Activated CD8-positive, alpha-beta T cell treated with anti-CD3 and anti-CD28 coated beads, Interleukin-2, amount 10 ng/mL, durations not matched to agents 7 days and 5 days (primary cell): ENCODE data around the gene PAGE2B. TPM values are rescaled to one million over a fixed set of nuclear protein-coding genes. Genes with fewer than 3 reads are reported as not detected.
A peak's percentile ranks its signal among the peaks of the same experiment; 100 is the strongest.
"Not testable (repeated sequence)": the region's sequence is repeated elsewhere in the genome, so short reads cannot be mapped to it uniquely, and the experiment has no call there.

Source experiments
- ATAC-seq: fragments of 150-1000 bp; cut with Tn5 transposase; one replicate; pipeline ENCODE4 v1.10.0; 2021; ENCODE audit warnings: moderate library complexity
- CTCF ChIA-PET: fragments of 350-600 bp; sonication (Branson Sonifier 250); formaldehyde crosslinking; loops from one replicate; lab custom pipeline; 2021; ENCODE audit warnings: antibody characterized with exemption; lab: Charles Lee
- POLR2A ChIA-PET: fragments of 350-600 bp; sonication (Branson Sonifier 250); formaldehyde crosslinking; loops from one replicate; lab custom pipeline; 2021; ENCODE audit warnings: antibody characterized with exemption; lab: Charles Lee
- DNase-seq: peaks from one replicate; pipeline ENCODE4 v3.0.0-alpha.2; 2020
- H3K27ac Mint-ChIP-seq: one replicate; pipeline ENCODE4 v1.8.0; 2021; ENCODE audit warnings: mild to moderate bottlenecking, mixed read lengths
- H3K27me3 Mint-ChIP-seq: one replicate; pipeline ENCODE4 v1.8.0; 2021; ENCODE audit warnings: low read depth, mixed read lengths
- H3K36me3 Mint-ChIP-seq: one replicate; pipeline ENCODE4 v1.8.0; 2021; ENCODE audit warnings: low read depth, mixed read lengths
- H3K4me1 Mint-ChIP-seq: one replicate; pipeline ENCODE4 v1.8.0; 2021; ENCODE audit warnings: low read depth, mixed read lengths
- H3K4me3 Mint-ChIP-seq: one replicate; pipeline ENCODE4 v1.8.0; 2021; ENCODE audit warnings: mild to moderate bottlenecking, mixed read lengths
- H3K9me3 Mint-ChIP-seq: one replicate; pipeline ENCODE4 v1.8.0; 2022; ENCODE audit warnings: mixed read lengths; ENCODE audit not compliant: insufficient read depth
- total RNA-seq, 2 experiments: library from RNA; stranded (reverse); gene quantifications; one replicate each; pipeline ENCODE4 v1.2.3, GENCODE V29; 2021

The PAGE2B gene
- total RNA-seq, 2 experiments from 2014 or later: 0.97 TPM; not detected in 1

GRCh38 chrX:55056820-55057674 lies 17.8 kb upstream of the PAGE2B start:
- H3K27ac Mint-ChIP-seq: no peak overlapping the region
- peaks cover 9% of the 10 kb centered on the region for H3K4me1 Mint-ChIP-seq
- peaks cover 2% of the 10 kb centered on the region for H3K27me3 Mint-ChIP-seq
- H3K9me3 Mint-ChIP-seq: no peaks in the 10 kb centered on the region
- DNase-seq: peak; percentile 22
- ATAC-seq: peak; percentile 82
- H3K4me3 Mint-ChIP-seq: peak overlapping the region; percentile 36
- no peaks in the 10 kb centered on the region for H3K36me3 Mint-ChIP-seq
- ChIA-PET CTCF (interaction anchor here (0.9 to 1.3 kb wide), 8 partner anchors 12 to 1754 kb away, joined by 3 to 10 read pairs (median 4); partner anchors contain the start of gene APEX2), POLR2A (interaction anchor here (1.0 kb wide), 1 partner anchor 57 kb away, joined by 4 read pairs; the partner anchor contains the start of gene APEX2)

GRCh38 chrX:55057675-55058249 lies 17.1 kb upstream of the PAGE2B start:
- no peaks in the 10 kb centered on the region for H3K9me3 Mint-ChIP-seq
- ChIA-PET POLR2A (interaction anchor here (1.0 kb wide), 1 partner anchor 58 kb away, joined by 4 read pairs; the partner anchor contains the start of gene APEX2), CTCF (interaction anchor here (0.9 to 1.3 kb wide), 8 partner anchors 13 to 1755 kb away, joined by 3 to 10 read pairs (median 4); partner anchors contain the start of gene APEX2)
- ATAC-seq (peak; percentile 70), DNase-seq (peak; percentile 46)
- H3K36me3 Mint-ChIP-seq: no peaks in the 10 kb centered on the region
- H3K27ac Mint-ChIP-seq: no peak overlapping the region
- H3K4me3 Mint-ChIP-seq: peak overlapping the region; percentile 36
- H3K4me1 Mint-ChIP-seq: peaks cover 9% of the 10 kb centered on the region
- peaks cover 2% of the 10 kb centered on the region for H3K27me3 Mint-ChIP-seq

GRCh38 chrX:55067180-55067579 lies 7.7 kb upstream of the PAGE2B start:
- H3K4me3 Mint-ChIP-seq, DNase-seq, POLR2A ChIA-PET, H3K27ac Mint-ChIP-seq, H3K36me3 Mint-ChIP-seq, H3K27me3 Mint-ChIP-seq, H3K4me1 Mint-ChIP-seq, CTCF ChIA-PET, H3K9me3 Mint-ChIP-seq, ATAC-seq: not testable (repeated sequence)

GRCh38 chrX:55072286-55072685 lies 2.5 kb upstream of the PAGE2B start:
- H3K4me3 Mint-ChIP-seq: no peak overlapping the region
- no peak overlapping the region for H3K27ac Mint-ChIP-seq
- no peaks in the 10 kb centered on the region for H3K4me1 Mint-ChIP-seq
- ChIA-PET POLR2A (no interaction called here), CTCF (interaction anchor here (0.9 kb wide), 1 partner anchor 15 kb away, joined by 3 read pairs; no protein-coding TSS in a partner anchor)
- no peaks in the 10 kb centered on the region for H3K36me3 Mint-ChIP-seq
- H3K27me3 Mint-ChIP-seq: no peaks in the 10 kb centered on the region
- ATAC-seq (no peak), DNase-seq (no peak)
- H3K9me3 Mint-ChIP-seq: no peaks in the 10 kb centered on the region

GRCh38 chrX:55088795-55089489 lies 14.1 kb downstream of the PAGE2B start, which contains the start of gene PAGE2:
PAGE2 (plus strand) TSS chrX:55089018; CDS start chrX:55090021, 1,003 bp downstream.
- POLR2A ChIA-PET: no interaction called here
- no peak for DNase-seq
- no peak within 1 kb of the TSS for H3K4me3 Mint-ChIP-seq
- H3K4me1 Mint-ChIP-seq: no peaks in the 10 kb centered on the region
- H3K27me3 Mint-ChIP-seq: no peaks in the 10 kb centered on the region
- no peaks in the 10 kb centered on the region for H3K36me3 Mint-ChIP-seq
- CTCF ChIA-PET: no interaction called here
- no peaks in the 10 kb centered on the region for H3K9me3 Mint-ChIP-seq
- H3K27ac Mint-ChIP-seq: no peak within 1 kb of the TSS
- ATAC-seq: no peak

GRCh38 chrX:55098691-55099090 lies 23.9 kb downstream of the PAGE2B start:
- no peak for ATAC-seq
- CTCF ChIA-PET: no interaction called here

GRCh38 chrX:55099162-55099561 lies 24.3 kb downstream of the PAGE2B start:
- H3K36me3 Mint-ChIP-seq: no peaks in the 10 kb centered on the region
- peaks cover 2% of the 10 kb centered on the region for H3K27me3 Mint-ChIP-seq
- DNase-seq (no peak), ATAC-seq (no peak)
- ChIA-PET POLR2A (no interaction called here), CTCF (no interaction called here)
- H3K4me3 Mint-ChIP-seq: no peak overlapping the region
- peaks cover 6% of the 10 kb centered on the region for H3K4me1 Mint-ChIP-seq
- no peak overlapping the region for H3K27ac Mint-ChIP-seq
- H3K9me3 Mint-ChIP-seq: no peaks in the 10 kb centered on the region

More at GRCh38 chrX:55098691-55099090, 23.9 kb downstream of the PAGE2B start:
- POLR2A ChIA-PET: no interaction called here
- Mint-ChIP-seq H3K27me3 (peaks cover 2% of the 10 kb centered on the region), H3K4me3 (no peak overlapping the region), H3K27ac (no peak overlapping the region), H3K9me3 (no peaks in the 10 kb centered on the region), H3K36me3 (no peaks in the 10 kb centered on the region), H3K4me1 (peaks cover 6% of the 10 kb centered on the region)
- DNase-seq: no peak

- ATAC-seq: no peak
- Mint-ChIP-seq H3K36me3 (no peaks in the 10 kb centered on the region), H3K4me3 (no peak overlapping the region), H3K27me3 (peaks cover 2% of the 10 kb centered on the region), H3K27ac (no peak overlapping the region), H3K9me3 (no peaks in the 10 kb centered on the region), H3K4me1 (peaks cover 6% of the 10 kb centered on the region)
- DNase-seq: no peak
- CTCF ChIA-PET: no interaction called here
- POLR2A ChIA-PET: no interaction called here
Observed at GRCh38 chrX:55102754-55103153, 27.9 kb downstream of the PAGE2B start.

- no peak overlapping the region for H3K27ac Mint-ChIP-seq
- H3K4me1 Mint-ChIP-seq: peaks cover 6% of the 10 kb centered on the region
- ChIA-PET CTCF (no interaction called here), POLR2A (no interaction called here)
- DNase-seq (no peak), ATAC-seq (no peak)
- H3K4me3 Mint-ChIP-seq: no peak overlapping the region
- H3K27me3 Mint-ChIP-seq: no peaks in the 10 kb centered on the region
- no peaks in the 10 kb centered on the region for H3K9me3 Mint-ChIP-seq
- no peaks in the 10 kb centered on the region for H3K36me3 Mint-ChIP-seq
Observed at GRCh38 chrX:55107262-55107661, 32.4 kb downstream of the PAGE2B start.

- CTCF ChIA-PET: no interaction called here
- Mint-ChIP-seq H3K27ac (no peak overlapping the region), H3K4me1 (peaks cover 4% of the 10 kb centered on the region), H3K4me3 (no peak overlapping the region), H3K9me3 (no peaks in the 10 kb centered on the region), H3K27me3 (no peaks in the 10 kb centered on the region), H3K36me3 (no peaks in the 10 kb centered on the region)
- no peak for ATAC-seq
- POLR2A ChIA-PET: no interaction called here
- DNase-seq: no peak
Observed at GRCh38 chrX:55107911-55108310, 33.1 kb downstream of the PAGE2B start.

GRCh38 chrX:55109306-55109705 lies 34.5 kb downstream of the PAGE2B start:
- no peak for ATAC-seq
- no peaks in the 10 kb centered on the region for H3K27me3 Mint-ChIP-seq

More at GRCh38 chrX:55109306-55109705, 34.5 kb downstream of the PAGE2B start:
- no peak overlapping the region for H3K4me3 Mint-ChIP-seq
- no peaks in the 10 kb centered on the region for H3K9me3 Mint-ChIP-seq
- POLR2A ChIA-PET: no interaction called here
- no peaks in the 10 kb centered on the region for H3K4me1 Mint-ChIP-seq
- H3K36me3 Mint-ChIP-seq: no peaks in the 10 kb centered on the region
- H3K27ac Mint-ChIP-seq: no peak overlapping the region
- CTCF ChIA-PET: no interaction called here
- no peak for DNase-seq
